Activated gamma-delta T cell treated with anti-CD3 and anti-CD28 coated beads, Interleukin-2, amount 50 U/mL, for 16 hours (primary cell): ENCODE results near the gene EEF1A2.
"Not testable (repeated sequence)": the region's sequence is repeated elsewhere in the genome, so short reads cannot be mapped to it uniquely, and the experiment has no call there.

Experiments used
- DNase-seq: peaks from one replicate; pipeline ENCODE4 v3.0.0-alpha.2; 2020; ENCODE audit warnings: low read depth

Gene EEF1A2

DNA sequence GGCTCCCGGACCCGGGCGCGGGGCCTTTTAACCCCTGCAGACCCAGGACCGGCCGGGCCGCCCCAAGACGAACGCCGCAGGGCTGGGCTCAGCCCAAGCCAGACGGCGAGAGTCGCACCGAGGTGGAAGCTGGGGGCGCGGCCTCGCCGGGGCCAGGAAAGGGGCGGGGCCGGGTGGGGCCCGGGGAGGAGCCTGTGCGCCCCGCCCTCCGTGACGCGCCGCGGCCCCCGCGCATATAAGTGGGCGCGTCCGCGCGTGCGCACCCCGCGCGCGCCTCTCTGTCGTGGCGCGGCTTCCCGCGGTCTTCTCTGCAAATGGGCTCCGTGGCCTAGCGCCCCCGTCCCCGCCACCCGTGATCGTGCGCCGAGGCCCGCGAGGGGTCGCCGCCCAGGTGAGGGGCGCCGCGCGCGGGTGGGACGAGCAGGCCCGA is 21.6 kb upstream of the EEF1A2 start, which contains the start of gene PPDPF:
Gene PPDPF, plus strand, starts transcription at position 262 of the 430 bp plus-strand sequence. CDS start 544 bp downstream, outside the sequence.
- DNase-seq, result peak; percentile 75

DNA sequence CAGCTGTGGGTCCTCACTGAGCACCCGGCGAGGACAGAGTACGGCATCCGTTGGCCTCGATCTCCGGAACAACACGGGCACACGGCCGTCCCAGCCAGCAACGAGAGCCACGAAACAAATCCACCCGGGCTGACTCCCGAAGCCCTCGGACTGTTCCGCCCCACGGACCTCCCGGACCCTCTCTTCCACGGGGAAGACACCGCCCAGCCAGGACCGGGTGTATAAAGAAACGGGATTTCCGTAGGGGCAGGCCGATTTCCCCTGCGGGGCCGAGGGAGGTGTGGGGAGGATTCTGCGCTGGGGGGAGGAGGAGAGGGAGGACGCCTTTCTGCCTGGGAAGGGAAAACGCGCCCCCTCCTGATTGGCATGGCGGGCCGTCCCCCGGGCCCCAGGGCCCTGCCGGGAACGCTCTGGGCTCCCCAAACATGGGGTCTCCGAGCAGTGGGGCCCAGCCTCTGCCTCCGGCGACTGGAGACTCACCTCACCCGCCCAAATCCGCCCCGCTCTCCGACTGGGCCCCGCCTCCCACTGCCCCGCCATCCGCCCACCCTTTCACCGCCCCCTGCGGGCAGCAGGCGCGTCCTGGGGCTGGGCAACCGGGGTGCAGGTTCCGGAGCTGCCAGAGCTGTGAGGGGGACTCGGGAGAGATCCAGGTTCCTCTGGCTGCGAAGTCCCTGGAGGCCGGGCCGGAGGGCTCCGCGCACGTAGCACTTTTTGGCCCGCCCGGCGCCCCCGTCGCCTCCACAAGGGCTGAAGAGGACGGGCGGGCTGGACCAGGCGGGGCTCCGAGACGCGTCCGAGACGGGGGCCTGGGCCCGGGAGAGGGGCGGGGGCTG is 21.0 kb upstream of the EEF1A2 start:
- DNase-seq, result peak; percentile 46

DNA sequence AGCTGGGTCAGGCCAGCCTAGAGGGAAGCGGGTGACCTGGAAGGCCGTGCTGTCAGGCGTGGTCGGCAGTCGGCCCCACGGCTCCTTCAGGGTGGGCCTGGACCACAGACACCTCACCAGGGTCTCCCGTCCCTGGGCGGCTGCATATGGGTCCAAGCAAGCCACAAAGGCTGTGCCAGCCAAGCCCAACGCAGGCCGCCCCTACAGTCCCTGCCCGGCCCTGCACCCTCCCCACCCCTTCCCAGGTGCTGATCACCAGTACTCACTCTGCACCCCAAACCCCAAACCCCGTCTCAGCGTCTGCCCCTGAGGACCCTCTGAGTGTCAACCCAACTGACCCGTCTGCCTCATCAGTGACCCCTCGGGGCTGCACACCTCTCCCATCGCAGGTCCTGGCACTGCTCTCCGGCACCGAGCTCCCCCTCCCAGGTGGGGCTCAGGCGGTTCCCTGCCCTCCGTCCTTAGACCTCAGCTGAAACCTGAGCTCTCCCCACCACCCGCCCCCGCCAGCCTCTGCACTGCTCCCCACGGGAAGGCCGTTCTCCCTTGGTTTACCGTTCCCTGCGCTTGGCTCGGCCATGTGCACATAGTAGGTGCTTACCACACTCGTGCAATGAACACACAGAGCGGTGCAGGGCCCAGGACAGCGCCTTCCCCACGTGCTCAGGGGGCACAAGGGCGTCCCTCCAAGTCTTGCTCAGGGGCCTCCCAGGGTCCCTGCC is 20.2 kb upstream of the EEF1A2 start:
- no peak for DNase-seq

DNA sequence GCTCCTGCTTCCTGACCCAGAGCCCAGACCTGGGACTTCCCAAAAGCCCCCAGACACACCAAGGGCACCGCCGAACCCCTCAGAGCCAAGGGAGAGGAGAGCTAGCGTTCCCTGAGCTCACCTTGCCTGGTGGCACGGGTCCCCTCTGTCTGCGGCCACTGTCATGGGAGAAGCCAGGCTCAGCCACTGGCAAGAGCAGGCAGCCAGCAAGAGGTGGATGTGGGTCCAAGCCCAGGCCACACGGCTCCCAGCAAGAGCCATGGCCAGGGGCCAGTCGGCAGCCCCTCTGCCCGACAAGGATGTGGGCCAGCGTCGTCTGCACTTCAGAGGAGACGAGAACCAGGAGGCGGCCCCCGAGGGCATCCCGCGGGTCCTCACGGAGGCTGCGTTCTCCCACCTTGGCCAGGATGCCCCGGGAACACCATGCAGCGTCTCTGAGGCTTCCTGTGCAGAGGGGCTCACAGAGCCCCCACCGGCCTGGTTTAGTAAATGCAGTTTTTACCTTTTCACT is 19.5 kb upstream of the EEF1A2 start:
- DNase-seq, result no peak

DNA sequence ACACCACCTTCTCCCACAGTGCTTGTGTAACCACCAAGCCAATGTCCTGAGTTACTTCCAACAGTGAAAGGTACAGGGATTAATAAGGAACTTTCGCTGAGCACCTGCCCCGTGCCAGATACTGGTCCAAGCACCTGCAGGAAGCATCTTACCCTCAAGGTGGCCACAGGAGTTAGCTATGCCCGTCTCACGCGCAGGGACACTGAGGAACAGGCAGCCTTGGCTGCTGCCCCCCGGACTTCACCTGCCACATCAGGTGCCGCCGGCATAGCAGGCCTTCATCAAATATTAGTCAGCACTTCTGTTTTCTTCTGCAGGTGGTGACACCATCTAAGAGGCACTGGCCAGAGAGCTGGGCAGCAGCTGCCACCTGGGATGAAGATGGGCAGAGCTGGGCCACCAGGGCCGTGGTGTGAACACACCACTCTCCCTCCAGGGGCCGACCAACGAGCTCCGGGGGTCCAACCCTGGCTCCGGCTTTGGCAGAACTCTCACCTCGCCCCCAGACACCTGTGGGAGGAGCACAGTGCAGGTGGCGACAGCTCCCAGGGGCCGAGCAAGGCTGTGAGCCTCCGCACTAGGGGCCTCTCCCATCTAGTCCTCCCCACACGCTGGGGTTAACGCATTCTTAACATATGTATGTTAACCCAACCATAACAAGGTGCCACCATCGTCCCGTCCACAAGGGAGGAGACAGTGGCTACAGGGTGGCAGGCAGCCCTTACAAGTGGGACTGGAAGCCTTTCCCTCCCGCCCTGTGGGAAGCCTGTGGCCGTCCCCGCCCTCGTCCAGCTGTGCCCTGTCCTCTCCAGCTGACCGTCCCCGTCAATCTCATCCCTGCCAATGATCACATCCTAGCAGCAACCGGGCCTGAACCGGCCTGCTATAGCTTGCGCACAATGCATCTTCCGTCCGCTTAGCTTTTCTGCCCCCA is 18.8 kb upstream of the EEF1A2 start:
- DNase-seq, result no peak

DNA sequence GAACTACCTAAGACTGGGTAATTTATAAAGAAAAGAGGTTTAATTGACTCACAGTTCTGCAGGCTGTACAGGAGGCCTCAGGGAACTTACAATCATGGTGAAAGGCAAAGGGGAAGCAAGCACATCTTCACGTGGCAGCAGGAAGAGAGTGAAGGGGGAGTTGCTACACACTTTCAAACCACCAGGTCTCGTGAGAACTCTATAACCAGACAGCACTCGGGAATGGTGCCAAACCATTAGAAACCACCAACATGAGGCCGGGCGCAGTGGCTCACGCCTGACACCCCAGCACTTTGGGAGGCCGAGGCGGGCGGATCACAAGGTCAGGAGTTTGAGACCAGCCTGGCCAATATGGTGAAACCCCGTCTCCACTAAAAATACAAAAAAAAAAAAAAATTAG is 15.6 kb upstream of the EEF1A2 start:
- DNase-seq, result not testable (repeated sequence)

DNA sequence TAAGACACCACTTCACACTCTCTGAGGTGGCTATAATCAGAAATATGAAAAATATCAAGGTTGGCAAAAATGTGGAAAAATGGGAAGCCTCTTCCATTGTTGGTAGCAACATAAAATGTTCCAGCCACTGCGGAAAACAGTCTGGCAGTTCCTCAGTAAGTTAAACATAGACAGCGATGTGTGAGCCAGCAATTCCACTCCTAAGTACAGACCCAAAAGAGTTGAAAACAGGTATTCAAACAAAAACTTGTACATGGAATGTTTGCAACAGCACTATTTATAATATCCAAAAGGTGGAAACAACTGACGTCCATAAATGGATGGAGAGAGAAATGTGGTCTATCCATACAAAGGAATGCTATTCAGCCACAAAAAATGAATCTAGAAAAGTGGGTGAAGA is 14.3 kb upstream of the EEF1A2 start:
- no peak for DNase-seq

DNA sequence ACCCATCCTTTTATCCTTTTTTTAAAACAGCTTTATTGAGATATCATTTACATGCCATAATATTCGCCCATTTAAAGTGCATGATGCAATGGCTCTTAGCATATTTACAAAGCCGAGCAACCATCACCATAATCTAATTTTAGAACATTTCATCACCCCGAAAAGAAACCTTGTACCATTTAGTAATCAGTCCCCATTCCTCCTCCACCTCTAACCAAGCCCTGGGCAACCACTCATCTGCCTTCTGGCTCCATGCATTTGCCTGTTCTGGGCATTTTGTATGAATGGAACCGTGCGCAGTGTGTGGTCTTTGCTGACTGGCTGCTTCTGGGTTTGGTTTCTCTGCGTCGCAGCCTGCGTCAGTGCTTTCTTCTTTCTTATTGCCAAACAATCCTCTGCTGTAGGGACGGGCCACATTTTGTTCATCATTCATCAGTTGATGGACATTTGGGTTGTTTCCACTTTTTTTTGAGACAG is 10.2 kb upstream of the EEF1A2 start:
- DNase-seq, result no peak

DNA sequence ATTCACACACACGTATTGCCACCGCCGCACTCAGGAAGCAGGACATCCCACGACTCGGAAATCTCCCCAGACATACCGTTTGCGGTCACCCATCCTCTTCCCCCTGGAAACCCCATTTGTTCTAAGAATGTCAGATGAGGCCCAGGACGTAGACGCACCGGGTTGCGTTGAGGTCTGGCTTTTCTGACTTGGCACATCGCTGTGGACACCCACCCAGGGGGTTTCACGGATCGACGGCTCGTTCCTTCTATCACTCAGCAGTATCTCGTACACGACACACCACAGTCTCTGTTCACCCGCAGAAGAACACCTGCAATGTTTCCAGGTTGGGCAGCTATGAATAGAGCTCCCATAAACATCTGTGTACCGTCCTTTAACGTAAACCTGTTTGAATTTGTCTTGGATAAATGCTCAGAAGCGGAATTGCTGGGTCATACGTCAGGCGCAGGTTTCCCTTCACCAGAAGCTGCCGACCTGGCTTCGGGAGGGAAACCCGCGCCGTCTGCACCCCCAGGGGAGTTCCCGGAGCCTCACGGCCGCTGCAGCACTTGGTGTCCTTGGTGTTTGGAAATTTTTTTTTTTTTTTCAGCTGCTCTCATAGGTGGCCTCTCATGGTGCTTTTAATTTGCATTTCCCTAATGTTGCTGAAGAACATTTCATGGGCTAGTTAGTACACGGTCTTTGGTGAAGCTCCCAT is 9.3 kb upstream of the EEF1A2 start:
- DNase-seq, result no peak

DNA sequence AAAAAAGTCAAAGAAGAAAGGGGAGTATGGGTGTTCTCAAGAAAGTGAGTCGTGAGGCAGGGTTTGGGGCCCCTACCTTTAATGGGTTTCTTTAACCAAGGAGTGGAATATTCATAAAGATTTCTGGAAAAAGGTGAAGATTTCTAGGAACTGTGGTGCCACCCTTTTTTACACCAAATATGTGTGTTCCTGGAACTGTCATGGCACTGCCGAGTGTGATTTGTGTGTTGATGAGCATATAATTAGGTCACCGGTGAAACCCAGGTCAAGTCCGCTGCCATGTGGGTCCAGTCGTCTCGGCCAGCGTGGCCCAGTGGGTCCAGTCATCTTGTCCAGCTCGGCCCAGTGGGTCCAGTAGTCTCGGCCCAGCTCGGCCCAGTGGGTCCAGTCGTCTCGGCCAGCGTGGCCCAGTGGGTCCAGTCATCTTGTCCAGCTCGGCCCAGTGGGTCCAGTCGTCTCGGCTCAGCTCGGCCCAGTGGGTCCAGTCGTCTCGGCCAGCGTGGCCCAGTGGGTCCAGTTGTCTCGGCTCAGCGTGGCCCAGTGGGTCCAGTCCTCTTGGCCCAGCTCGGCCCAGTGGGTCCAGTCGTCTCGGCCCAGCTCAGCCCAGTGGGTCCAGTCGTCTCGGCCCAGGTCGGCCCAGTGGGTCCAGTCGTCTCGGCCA is 8.3 kb upstream of the EEF1A2 start:
- no peak for DNase-seq

DNA sequence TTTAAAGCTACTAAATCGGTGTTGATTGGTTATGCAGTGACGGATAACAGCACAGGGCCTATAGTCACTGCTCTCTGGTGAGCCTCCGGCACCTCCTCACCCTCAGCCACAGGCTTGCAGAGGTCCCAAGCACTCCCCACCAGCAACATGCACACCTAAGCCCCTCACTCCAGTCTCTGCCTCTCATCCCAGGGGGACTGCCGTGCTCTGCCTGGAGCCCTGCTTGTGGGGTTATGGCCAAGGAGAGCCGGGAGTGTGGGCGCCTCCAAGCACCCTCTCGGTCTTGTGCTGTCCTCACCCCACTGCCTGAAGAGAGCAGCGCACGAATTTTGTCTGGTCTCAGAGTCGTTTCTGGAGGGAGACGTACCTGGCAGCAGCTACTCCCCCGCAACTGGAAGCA is 6.8 kb upstream of the EEF1A2 start:
- no peak for DNase-seq

DNA sequence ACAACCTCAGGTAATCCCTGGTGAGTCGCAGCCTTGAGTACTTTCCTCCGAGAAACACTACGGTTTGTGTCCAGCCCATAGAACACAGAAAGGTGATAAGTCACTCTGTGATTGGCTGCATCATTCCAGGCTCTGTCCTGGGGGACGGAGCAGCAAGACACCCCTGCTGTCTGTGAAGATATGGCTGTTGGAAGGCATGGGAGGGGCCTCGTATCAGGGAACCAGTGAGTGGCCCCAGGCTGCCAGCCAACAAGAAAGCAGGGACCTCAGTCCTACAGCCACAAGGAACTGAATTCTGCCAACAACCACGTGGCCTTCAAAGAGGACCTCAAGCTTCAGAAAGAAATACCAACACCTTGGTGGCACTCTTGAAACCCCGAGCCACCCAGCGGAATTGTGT is 6.4 kb upstream of the EEF1A2 start:
- DNase-seq, result no peak

DNA sequence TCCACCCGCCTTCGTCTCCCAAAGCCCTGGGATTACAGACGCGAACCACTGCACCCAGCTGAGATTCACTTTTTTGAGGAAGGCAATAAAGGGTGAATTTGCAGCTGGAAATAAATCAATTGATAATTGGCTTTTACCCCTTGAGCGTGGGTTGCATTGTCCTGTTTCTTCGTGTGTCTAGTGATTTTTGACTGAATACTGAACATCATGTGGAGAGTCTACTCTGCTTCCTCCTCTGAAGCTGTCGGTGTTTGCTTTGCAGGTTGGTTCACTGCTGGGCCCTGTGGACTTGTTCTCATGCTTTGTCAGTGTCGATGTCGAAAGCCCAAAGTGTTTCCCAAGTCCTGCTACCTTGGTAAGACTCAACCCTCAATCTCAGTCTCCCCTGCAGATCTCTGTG is 5.8 kb upstream of the EEF1A2 start:
- DNase-seq, result no peak

DNA sequence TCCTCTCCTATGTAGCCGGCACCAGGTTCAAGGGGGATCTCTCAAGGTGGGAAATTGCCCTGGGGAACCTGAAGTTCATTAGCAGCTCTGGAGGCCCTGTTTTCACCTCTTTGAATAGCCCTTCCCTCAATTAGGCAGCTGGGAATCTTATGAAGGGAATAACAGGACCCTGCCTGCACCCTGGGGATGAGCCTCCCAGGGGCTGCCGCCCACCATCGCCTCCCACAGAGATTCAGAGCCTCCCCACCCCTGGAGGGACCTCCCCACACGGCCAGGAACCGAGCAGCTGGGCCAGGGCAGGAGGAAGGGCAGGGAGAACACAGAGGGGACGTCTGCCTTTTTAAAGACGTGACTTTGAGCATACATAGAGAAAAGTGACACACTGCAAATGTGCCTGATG is 4.6 kb upstream of the EEF1A2 start:
- no peak for DNase-seq

DNA sequence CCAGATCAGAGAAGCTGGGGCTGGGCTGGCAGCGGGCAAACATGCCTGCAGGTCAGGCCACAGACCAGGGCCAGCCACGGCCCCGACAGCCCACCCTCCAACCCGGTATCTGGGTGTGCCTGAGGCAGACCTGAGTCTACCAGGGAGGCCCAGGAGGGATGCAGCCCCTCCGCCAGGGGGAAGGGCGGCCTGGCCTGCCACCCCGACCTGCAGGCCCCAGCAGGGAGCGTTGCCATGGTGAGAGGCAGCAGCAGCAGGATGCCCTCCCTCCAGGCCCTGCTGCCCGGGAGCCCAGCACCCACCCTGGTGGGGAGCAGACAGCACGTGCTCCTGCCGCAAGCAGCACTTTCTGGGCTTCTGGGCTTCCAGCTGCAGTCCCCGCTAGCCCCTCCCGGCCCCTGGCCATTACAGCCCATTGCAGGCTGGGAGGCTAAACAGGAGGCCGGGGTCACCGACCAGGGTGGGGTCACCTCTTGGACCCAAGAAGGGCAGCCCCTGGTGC is 3.8 kb upstream of the EEF1A2 start:
- no peak for DNase-seq

DNA sequence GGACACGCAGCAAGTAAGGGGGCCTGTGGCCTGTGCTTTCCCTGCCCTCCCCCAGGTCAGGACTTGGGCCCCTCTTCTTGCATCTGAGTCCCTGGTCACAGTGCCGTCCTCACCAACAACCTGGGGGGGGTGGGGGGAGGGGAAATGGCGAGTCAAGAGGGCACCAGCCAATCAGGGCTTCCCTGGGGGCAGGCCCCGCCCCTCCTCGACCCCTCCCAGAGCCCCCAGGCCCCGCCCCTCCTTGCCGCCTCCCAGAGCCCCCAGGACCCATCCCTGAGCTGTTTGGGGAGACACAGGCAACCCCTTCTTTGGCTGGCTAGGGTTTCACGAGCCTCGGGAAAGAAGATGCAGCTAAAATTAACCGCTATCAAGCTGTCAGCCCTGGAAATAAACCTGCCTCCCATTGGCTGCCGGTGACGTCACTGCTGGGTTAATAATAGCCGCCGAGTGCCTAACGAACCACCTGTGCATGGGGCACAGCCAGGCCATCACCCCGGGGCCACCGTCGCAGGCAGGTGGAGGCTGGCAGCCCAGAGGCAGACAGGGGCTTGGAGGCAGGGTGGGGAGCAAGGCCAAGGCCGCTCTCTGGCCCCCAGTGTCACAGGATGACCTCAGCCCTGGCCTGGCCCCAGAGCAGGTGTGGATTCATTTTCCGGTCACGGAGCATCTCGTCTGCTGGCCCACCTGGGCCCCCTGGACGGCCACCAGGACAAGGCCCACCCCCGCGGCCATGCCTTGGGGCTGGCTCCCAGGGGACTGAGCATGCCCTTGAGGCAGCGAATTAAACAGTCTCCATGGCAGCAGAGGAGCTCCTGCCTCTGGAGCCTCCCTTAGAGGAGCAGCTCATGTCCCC is 3.2 kb upstream of the EEF1A2 start:
- DNase-seq, result no peak

DNA sequence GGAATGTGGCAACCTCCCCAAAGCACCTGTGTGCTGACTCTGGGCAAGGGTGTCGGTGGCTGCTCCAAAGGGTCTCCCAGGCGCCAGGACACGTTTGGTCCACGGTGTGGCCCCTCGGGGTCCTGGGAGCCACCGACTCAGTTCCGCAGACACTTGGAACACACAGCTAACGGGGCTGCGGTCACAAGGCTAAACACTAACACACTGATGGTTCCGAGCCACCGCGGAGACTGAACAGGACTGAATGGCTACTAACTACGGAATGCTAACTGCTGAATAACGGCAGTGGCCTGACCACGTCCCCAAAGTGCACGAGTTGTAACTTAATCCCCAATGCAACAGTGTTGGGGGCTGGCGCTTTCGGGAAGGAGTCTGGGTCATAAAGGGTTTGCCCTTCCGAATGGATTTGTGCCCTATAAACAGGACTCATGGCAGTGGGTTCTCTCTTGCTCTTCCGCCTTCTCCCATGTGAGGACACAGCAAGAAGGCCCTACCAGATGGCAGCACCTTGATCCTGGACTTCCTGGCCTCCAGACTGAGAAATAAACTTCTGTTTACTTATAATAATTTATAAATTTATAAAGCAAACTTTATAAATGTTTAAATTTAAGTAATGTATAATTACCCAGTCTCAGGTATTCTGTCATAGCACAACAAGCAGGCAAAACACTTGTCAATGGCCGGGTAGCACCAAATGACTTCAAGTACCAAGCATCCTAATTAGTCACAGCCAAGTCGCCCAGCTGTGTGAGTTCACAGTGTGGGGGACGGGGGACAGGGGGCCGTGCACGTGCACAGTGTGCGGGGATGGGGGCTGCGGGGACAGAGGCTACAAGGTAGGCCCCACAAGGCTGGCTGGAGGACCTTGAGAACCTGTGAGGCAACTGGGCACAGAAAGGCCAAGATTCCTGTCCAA is 2.3 kb upstream of the EEF1A2 start:
- DNase-seq, result no peak

DNA sequence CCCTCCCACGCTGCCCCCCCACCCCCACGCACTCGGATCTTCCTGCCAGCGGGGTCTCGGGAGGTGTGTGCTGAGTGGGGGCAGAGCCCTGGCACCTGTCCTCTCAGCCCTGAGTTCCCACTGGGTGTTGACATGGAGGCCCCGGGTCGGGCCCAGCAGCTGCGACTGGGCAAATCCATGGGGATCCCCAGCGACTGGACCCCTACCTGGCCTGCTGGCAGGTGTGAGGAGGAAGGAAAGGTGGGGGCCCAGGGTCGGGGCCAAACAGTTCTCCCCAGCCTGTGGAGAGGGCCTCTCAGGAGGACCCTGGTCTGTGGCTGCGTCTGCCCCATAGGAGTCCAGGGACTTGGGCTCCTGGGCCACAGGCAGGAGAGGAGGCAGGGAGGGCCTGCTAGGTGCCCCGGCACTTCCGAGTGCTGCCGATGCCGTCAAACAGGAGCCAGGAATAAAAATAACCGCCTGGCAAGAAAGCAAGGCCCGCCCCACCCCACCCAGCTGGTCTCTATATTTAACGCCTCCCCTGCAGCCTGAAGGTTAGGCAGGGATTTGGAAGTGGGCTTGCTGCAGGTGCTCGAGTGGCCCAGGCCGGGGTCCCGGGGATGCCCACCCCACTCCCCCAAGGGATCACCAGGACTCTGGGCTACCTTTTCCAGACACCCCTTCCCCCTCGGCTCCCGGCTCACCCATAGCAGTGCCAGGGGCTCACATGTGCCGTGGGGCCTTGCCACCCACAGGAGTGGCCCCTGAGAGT is 1.4 kb upstream of the EEF1A2 start:
- no peak for DNase-seq
